Measurements from ENCODE around the gene CIT. TPM values are rescaled to one million over a fixed set of nuclear protein-coding genes. Genes with fewer than 3 reads are reported as not detected.

The CIT gene
- total and polyA plus RNA-seq, 8 donors, result 0.38 to 2.7 (median 0.84) TPM

GRCh38 chr12:119681111-119681510, 196.0 kb downstream of the CIT start:
- Histone ChIP-seq H3K27ac (no peak overlapping the region), H3K4me1 (peaks cover 0 to 33% (median 11%) of the 10 kb centered on the region in 3 donors), H3K4me3 (no peak overlapping the region), H3K9me3 (no peaks in the 10 kb centered on the region), H3K27me3 (no peaks in the 10 kb centered on the region), H3K36me3 (peaks cover 8 to 62% (median 44%) of the 10 kb centered on the region in 3 donors)
- 87 to 90% methylated on average over 8 of the region's 8 CpGs for WGBS, 2 donors
- FAIRE-seq, result no peak
- intact Hi-C loops (cut with DNase I), result loop anchor here in 1 of 3 donors (10.0 kb wide), 1 partner anchor 94 kb away; no protein-coding TSS in a partner anchor
- no peak for DNase-seq
- no peak for TF ChIP-seq CTCF (IDR thresholded peaks at IDR 0.05)
- no peak for ATAC-seq

- Histone ChIP-seq H3K9me3 (no peaks in the 10 kb centered on the region), H3K4me1 (peaks cover 0 to 23% (median 11%) of the 10 kb centered on the region in 3 donors), H3K27ac (no peak overlapping the region), H3K27me3 (no peaks in the 10 kb centered on the region), H3K4me3 (no peak overlapping the region), H3K36me3 (peaks cover 8 to 79% (median 50%) of the 10 kb centered on the region in 3 donors)
- WGBS, 2 donors, result 87 to 91% methylated on average over 10 of the region's 10 CpGs
- TF ChIP-seq CTCF (IDR thresholded peaks at IDR 0.05), result no peak
- DNase-seq (no peak), ATAC-seq (no peak), FAIRE-seq (no peak)
- intact Hi-C loops (cut with DNase I), result no loop called here
Observed at GRCh38 chr12:119679490-119679889, 197.6 kb downstream of the CIT start.

GRCh38 chr12:119679081-119679480, 198.0 kb downstream of the CIT start:
- H3K27me3 ChIP-seq, result no peaks in the 10 kb centered on the region
- ATAC-seq (peak in 1 of 4 donors; percentile 36), FAIRE-seq (no peak), DNase-seq (no peak)
- 80 to 83% methylated on average over 5 of the region's 5 CpGs for WGBS, 2 donors
- TF ChIP-seq CTCF (IDR thresholded peaks at IDR 0.05), result no peak
- peaks cover 0 to 19% (median 11%) of the 10 kb centered on the region in 3 donors for H3K4me1 ChIP-seq
- intact Hi-C loops (cut with DNase I), result no loop called here
- no peaks in the 10 kb centered on the region for H3K9me3 ChIP-seq
- peaks cover 8 to 83% (median 54%) of the 10 kb centered on the region in 3 donors for H3K36me3 ChIP-seq
- H3K4me3 ChIP-seq, result no peak overlapping the region
- H3K27ac ChIP-seq, result no peak overlapping the region

- intact Hi-C loops (cut with DNase I), result no loop called here
- H3K27me3 ChIP-seq, result no peaks in the 10 kb centered on the region
- no peak for TF ChIP-seq CTCF (IDR thresholded peaks at IDR 0.05)
- DNase-seq (no peak), FAIRE-seq (no peak), ATAC-seq (no peak)
- H3K9me3 ChIP-seq, result no peaks in the 10 kb centered on the region
- 87 to 91% methylated on average over 7 of the region's 7 CpGs for WGBS, 2 donors
- H3K4me3 ChIP-seq, result no peak overlapping the region
- peaks cover 0 to 13% (median 10%) of the 10 kb centered on the region in 3 donors for H3K4me1 ChIP-seq
- H3K36me3 ChIP-seq, result peaks cover 8 to 89% (median 59%) of the 10 kb centered on the region in 3 donors
- no peak overlapping the region for H3K27ac ChIP-seq
Observed at GRCh38 chr12:119678459-119678858, 198.7 kb downstream of the CIT start.

GRCh38 chr12:119676573-119676972, 200.5 kb downstream of the CIT start:
- Histone ChIP-seq H3K9me3 (no peaks in the 10 kb centered on the region), H3K4me3 (no peak overlapping the region), H3K4me1 (peaks cover 3 to 6% (median 5%) of the 10 kb centered on the region in 3 donors), H3K27ac (no peak overlapping the region), H3K27me3 (no peaks in the 10 kb centered on the region), H3K36me3 (peaks cover 14 to 100% (median 69%) of the 10 kb centered on the region in 3 donors)
- TF ChIP-seq CTCF (IDR thresholded peaks at IDR 0.05), result no peak
- whole genome bisulfite sequencing, 2 donors, result 90 to 92% methylated on average over 13 of the region's 13 CpGs
- DNase-seq (no peak), FAIRE-seq (no peak), ATAC-seq (no peak)
- intact Hi-C loops (cut with DNase I), result no loop called here

Data from pancreas (tissue), 10 donors.